ENCODE measurements around the gene UQCR10. TPM values are rescaled to one million over a fixed set of nuclear protein-coding genes. Genes with fewer than 3 reads are reported as not detected.

Gene UQCR10
- total and polyA plus RNA-seq, 2 of the 4 experiments (the other 2 are of a cell fraction), result 103 to 260 TPM

DNA sequence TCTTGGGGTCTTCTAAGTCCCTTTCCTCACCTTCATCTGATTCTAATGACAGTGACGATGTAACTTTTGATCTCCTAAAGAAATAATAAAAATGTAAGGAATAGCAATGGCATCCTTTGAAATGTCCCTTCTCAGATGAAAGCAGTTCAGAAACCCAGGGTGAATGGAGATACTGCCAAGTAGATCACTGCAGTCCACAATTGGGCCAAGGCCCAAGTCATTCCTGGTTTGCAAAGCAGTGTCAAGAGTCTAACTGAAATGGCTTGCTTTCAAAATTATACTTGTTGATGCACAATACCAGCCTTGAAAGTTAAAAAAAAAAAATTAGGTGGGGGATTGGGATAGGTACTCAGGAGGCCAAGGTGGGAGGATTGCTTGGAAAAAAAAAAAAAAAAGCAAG, 50.6 kb downstream of the UQCR10 start:
- WGBS, 2 experiments (ENCODE audit: extremely low coverage in 2 of 2, insufficient read length in 1 of 2), result no CpG with 5 or more reads among the region's 1 CpG
- no peak overlapping the region for H4K91ac ChIP-seq (ENCODE audit: insufficient read depth, low read depth, low read length)
- H4K20me1 ChIP-seq (ENCODE audit: insufficient read depth, low read length), result peaks cover 13% of the 10 kb centered on the region; the same call in 1 of the 2 replicates
- no peak overlapping the region for H2BK120ac ChIP-seq (ENCODE audit: low read depth, low read length)
- no peak overlapping the region for H3K9ac ChIP-seq (ENCODE audit: low read depth, low read length)
- in situ Hi-C loops (cut with MboI; ENCODE audit: low sequenced_read_pairs) (no loop called here), intact Hi-C loops (cut with micrococcal nuclease) (no loop called here), dilution Hi-C loops (cut with HindIII; ENCODE audit: low sequenced_read_pairs, unreplicated experiment) (no loop called here)
- no peaks in the 10 kb centered on the region for H3K27me3 ChIP-seq (ENCODE audit: control insufficient read depth, insufficient read depth, low read length)
- no peak overlapping the region for H3K56ac ChIP-seq (ENCODE audit: extremely low read depth, insufficient read depth, low read length)
- H3K14ac ChIP-seq (replicated peaks; ENCODE audit: low read depth, low read length), result no peak overlapping the region
- H4K5ac ChIP-seq (ENCODE audit: low read depth, low read length), result no peak overlapping the region
- peaks cover 4% of the 10 kb centered on the region for H3K4me1 ChIP-seq (ENCODE audit: control insufficient read depth, insufficient read depth, low read length)
- no peak overlapping the region for H2AK9ac ChIP-seq (replicated peaks; ENCODE audit: low read depth, low read length, poor library complexity)
- TF ChIP-seq FOS (IDR thresholded peaks at IDR 0.05; ENCODE audit: low read depth, low read length) (no peak), CEBPB (IDR thresholded peaks at IDR 0.05; ENCODE audit: low read depth, low read length) (no peak), MAZ (IDR thresholded peaks at IDR 0.05; ENCODE audit: borderline replicate concordance, low read depth, low read length) (no peak), MXI1 (IDR thresholded peaks at IDR 0.05; ENCODE audit: borderline replicate concordance, low read depth, low read length) (no peak), SMC3 (IDR thresholded peaks at IDR 0.05; ENCODE audit: low read depth, low read length) (no peak), RCOR1 (IDR thresholded peaks at IDR 0.05; ENCODE audit: insufficient replicate concordance, low read length) (no peak), BHLHE40 (IDR thresholded peaks at IDR 0.05; ENCODE audit: low read depth, low read length) (no peak), NFE2L2 (IDR thresholded peaks at IDR 0.05; ENCODE audit: low read depth, low read length) (no peak), RFX5 (IDR thresholded peaks at IDR 0.05; ENCODE audit: low read depth, low read length) (no peak), MAFK (IDR thresholded peaks at IDR 0.05; ENCODE audit: low read depth, low read length) (no peak), RAD21 (IDR thresholded peaks at IDR 0.05; ENCODE audit: low read length) (no peak), CHD1 (IDR thresholded peaks at IDR 0.05; ENCODE audit: low read depth, low read length) (no peak), POLR2A (IDR thresholded peaks at IDR 0.05; ENCODE audit: low read depth, low read length) (no peak)
- TF ChIP-seq, protein P1, sequence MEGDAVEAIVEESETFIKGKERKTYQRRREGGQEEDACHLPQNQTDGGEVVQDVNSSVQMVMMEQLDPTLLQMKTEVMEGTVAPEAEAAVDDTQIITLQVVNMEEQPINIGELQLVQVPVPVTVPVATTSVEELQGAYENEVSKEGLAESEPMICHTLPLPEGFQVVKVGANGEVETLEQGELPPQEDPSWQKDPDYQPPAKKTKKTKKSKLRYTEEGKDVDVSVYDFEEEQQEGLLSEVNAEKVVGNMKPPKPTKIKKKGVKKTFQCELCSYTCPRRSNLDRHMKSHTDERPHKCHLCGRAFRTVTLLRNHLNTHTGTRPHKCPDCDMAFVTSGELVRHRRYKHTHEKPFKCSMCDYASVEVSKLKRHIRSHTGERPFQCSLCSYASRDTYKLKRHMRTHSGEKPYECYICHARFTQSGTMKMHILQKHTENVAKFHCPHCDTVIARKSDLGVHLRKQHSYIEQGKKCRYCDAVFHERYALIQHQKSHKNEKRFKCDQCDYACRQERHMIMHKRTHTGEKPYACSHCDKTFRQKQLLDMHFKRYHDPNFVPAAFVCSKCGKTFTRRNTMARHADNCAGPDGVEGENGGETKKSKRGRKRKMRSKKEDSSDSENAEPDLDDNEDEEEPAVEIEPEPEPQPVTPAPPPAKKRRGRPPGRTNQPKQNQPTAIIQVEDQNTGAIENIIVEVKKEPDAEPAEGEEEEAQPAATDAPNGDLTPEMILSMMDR (conservative IDR thresholded peaks at IDR 0.05; ENCODE audit: low read depth, low read length), result no peak
- TF ChIP-seq, protein P2, sequence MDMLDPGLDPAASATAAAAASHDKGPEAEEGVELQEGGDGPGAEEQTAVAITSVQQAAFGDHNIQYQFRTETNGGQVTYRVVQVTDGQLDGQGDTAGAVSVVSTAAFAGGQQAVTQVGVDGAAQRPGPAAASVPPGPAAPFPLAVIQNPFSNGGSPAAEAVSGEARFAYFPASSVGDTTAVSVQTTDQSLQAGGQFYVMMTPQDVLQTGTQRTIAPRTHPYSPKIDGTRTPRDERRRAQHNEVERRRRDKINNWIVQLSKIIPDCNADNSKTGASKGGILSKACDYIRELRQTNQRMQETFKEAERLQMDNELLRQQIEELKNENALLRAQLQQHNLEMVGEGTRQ (IDR thresholded peaks at IDR 0.05; ENCODE audit: low read depth, low read length), result no peak
- TF ChIP-seq, protein P3, sequence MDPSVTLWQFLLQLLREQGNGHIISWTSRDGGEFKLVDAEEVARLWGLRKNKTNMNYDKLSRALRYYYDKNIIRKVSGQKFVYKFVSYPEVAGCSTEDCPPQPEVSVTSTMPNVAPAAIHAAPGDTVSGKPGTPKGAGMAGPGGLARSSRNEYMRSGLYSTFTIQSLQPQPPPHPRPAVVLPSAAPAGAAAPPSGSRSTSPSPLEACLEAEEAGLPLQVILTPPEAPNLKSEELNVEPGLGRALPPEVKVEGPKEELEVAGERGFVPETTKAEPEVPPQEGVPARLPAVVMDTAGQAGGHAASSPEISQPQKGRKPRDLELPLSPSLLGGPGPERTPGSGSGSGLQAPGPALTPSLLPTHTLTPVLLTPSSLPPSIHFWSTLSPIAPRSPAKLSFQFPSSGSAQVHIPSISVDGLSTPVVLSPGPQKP (IDR thresholded peaks at IDR 0.05; ENCODE audit: borderline replicate concordance, low read depth, low read length), result no peak
- no peak overlapping the region for H2BK5ac ChIP-seq (ENCODE audit: low read depth, low read length, poor library complexity, severe bottlenecking)
- H2AFZ ChIP-seq (replicated peaks; ENCODE audit: low read length, poor library complexity), result no peak overlapping the region
- H3K4me3 ChIP-seq (ENCODE audit: insufficient read depth, low read depth, low read length), result no peak overlapping the region
- no peak overlapping the region for H4K8ac ChIP-seq (ENCODE audit: low read depth in 2 of 2, low read length in 2 of 2)
- H2BK20ac ChIP-seq (ENCODE audit: low read depth, low read length), result no peak overlapping the region
- POLR2A ChIA-PET (ENCODE audit: unreplicated experiment), result no interaction called here
- CTCF ChIA-PET, result no interaction called here
- H3K4me2 ChIP-seq (ENCODE audit: low read depth, low read length), result no peak overlapping the region
- H3K79me1 ChIP-seq (ENCODE audit: low read depth in 1 of 2, low read length in 2 of 2), result no peaks in the 10 kb centered on the region
- H2AK5ac ChIP-seq (ENCODE audit: low read depth, low read length), result no peak overlapping the region
- H3K18ac ChIP-seq (ENCODE audit: low read depth, low read length), result no peak overlapping the region
- DNase-seq, result no peak
- no peak for ATAC-seq (ENCODE audit: low read depth)
- no peaks in the 10 kb centered on the region for H3K9me3 ChIP-seq (ENCODE audit: control insufficient read depth, insufficient read depth, low read length)
- no TSS peak for BruUV-seq (replicated peaks)
- H3K9me1 ChIP-seq (ENCODE audit: insufficient read depth, low read length), result peaks cover 8% of the 10 kb centered on the region; the same call in 1 of the 2 replicates
- H3K4ac ChIP-seq (ENCODE audit: low read depth, low read length), result no peak overlapping the region
- H3K27ac ChIP-seq (ENCODE audit: insufficient read depth, low read length), result no peak overlapping the region
- no peak overlapping the region for H3K23ac ChIP-seq (ENCODE audit: low read depth, low read length)
- H2BK15ac ChIP-seq (ENCODE audit: low read depth, low read length), result no peak overlapping the region
- peaks cover 41% of the 10 kb centered on the region for H3K36me3 ChIP-seq (ENCODE audit: control insufficient read depth, insufficient read depth, low read length)
